HepG2 (cell line): ENCODE measurements around the gene SLC29A3. TPM values are rescaled to one million over a fixed set of nuclear protein-coding genes. Genes with fewer than 3 reads are reported as not detected.

Experiments used
- AHDC1 ChIP-seq: sonication (generic); formaldehyde crosslinking; IDR thresholded peaks from 2 replicates; pipeline ENCODE4 v1.5.1; 2020; ENCODE audit warnings: mild to moderate bottlenecking, missing genetic modification reagents, borderline replicate concordance
- HNF1B ChIP-seq: sonication (generic); formaldehyde crosslinking; IDR thresholded peaks from 2 replicates; pipeline ENCODE4 v1.5.1; 2020; ENCODE audit warnings: mild to moderate bottlenecking, moderate library complexity, missing genetic modification reagents
- HOXA3 ChIP-seq: sonication (generic); formaldehyde crosslinking; IDR thresholded peaks from 2 replicates; pipeline ENCODE4 v1.5.0; 2020; ENCODE audit warnings: missing genetic modification reagents
- KLF12 ChIP-seq: sonication (generic); formaldehyde crosslinking; IDR thresholded peaks from 2 replicates; pipeline ENCODE4 v1.4.0; 2020; ENCODE audit warnings: missing genetic modification reagents, borderline replicate concordance
- NONO ChIP-seq, 2 experiments: fragments of 450-650 bp in 1 of 2; sonication (generic) in 1 of 2; formaldehyde crosslinking in 1 of 2; IDR thresholded peaks in 1 of 2; conservative IDR thresholded peaks in 1 of 2; 2 replicates each; pipeline versions ENCODE4 v1.6.1 to v1.8.0; 2017 to 2022; ENCODE audit warnings: mild to moderate bottlenecking in 1 of 2, missing genetic modification reagents in 1 of 2, moderate library complexity in 1 of 2
- ONECUT2 ChIP-seq: sonication (generic); formaldehyde crosslinking; IDR thresholded peaks from 2 replicates; pipeline ENCODE4 v1.4.0; 2020; ENCODE audit warnings: missing genetic modification reagents
- RELA ChIP-seq: sonication (generic); formaldehyde crosslinking; IDR thresholded peaks from 2 replicates; pipeline ENCODE4 v1.4.0; 2020; ENCODE audit warnings: missing genetic modification reagents
- STAT6 ChIP-seq: sonication (generic); formaldehyde crosslinking; IDR thresholded peaks from 2 replicates; pipeline ENCODE4 v1.4.0; 2020; ENCODE audit warnings: missing genetic modification reagents, mild to moderate bottlenecking, borderline replicate concordance
- ZFP62 ChIP-seq: sonication (generic); formaldehyde crosslinking; IDR thresholded peaks from 2 replicates; pipeline ENCODE4 v1.4.0; 2020; ENCODE audit warnings: missing genetic modification reagents
- ZNF33A ChIP-seq: sonication (generic); formaldehyde crosslinking; IDR thresholded peaks from 2 replicates; pipeline ENCODE4 v1.5.1; 2020; ENCODE audit warnings: missing genetic modification reagents, mild to moderate bottlenecking, moderate library complexity, borderline replicate concordance
- ZNF350 ChIP-seq: sonication (generic); formaldehyde crosslinking; IDR thresholded peaks from 2 replicates; pipeline ENCODE4 v1.4.0; 2020; ENCODE audit warnings: mild to moderate bottlenecking, low read depth, missing genetic modification reagents, borderline replicate concordance
- ZNF562 ChIP-seq: sonication (generic); formaldehyde crosslinking; IDR thresholded peaks from 2 replicates; pipeline ENCODE4 v1.8.0; 2022; ENCODE audit warnings: missing genetic modification reagents, borderline replicate concordance
- ZNF710 ChIP-seq: sonication (generic); formaldehyde crosslinking; IDR thresholded peaks from 2 replicates; pipeline ENCODE4 v1.5.0; 2020; ENCODE audit warnings: mild to moderate bottlenecking, missing genetic modification reagents, borderline replicate concordance
- ZNF776 ChIP-seq: sonication (generic); formaldehyde crosslinking; IDR thresholded peaks from 2 replicates; pipeline ENCODE4 v1.4.0; 2020; ENCODE audit warnings: mild to moderate bottlenecking, missing genetic modification reagents
- ZNF788 ChIP-seq: sonication (generic); formaldehyde crosslinking; IDR thresholded peaks from 2 replicates; pipeline ENCODE4 v1.5.0; 2020; ENCODE audit warnings: mild to moderate bottlenecking, missing genetic modification reagents, borderline replicate concordance
- ZNF879 ChIP-seq: sonication (generic); formaldehyde crosslinking; IDR thresholded peaks from 2 replicates; pipeline ENCODE4 v1.8.1; 2023; ENCODE audit warnings: missing genetic modification reagents
- polyA plus RNA-seq, 8 experiments: library from polyadenylated mRNA; depleted of rRNA in 3 of 8; stranded (reverse) in 7 of 8; unstranded in 1 of 8; fragments of >200 nt; fragmentation: Illumina TruSeq in 4 of 8; extraction: Trizol in 4 of 8; gene quantifications; 2 replicates each; pipeline versions ENCODE4 v1.2.1 to v1.2.3, GENCODE V29; 2011 to 2016; ENCODE audit warnings: low read depth in 4 of 8, missing spikeins in 1 of 8, mixed read lengths in 1 of 8; ENCODE audit not compliant: insufficient read depth in 1 of 8
- total RNA-seq, 5 experiments: library from RNA; depleted of rRNA; stranded (reverse); fragments of >200 nt; fragmentation: Illumina TruSeq; extraction: Trizol; gene quantifications; 2 replicates each; pipeline ENCODE4 v1.2.3, GENCODE V29; 2016; ENCODE audit warnings: low read depth in 1 of 5

The SLC29A3 gene
- total and polyA plus RNA-seq, 2 of the 13 experiments (the other 11 are each of a cell fraction or from before 2014, with no cell fraction given) = 8.6 to 11.8 TPM

GRCh38 chr10:71334221-71334791, 15.2 kb downstream of the SLC29A3 start (continued):
- no peak for TF ChIP-seq ZNF788 (CRISPR knock-in tag)
- TF ChIP-seq HNF1B (CRISPR knock-in tag) = peak; percentile 27; the same call in 1 of the 2 replicates
- no peak for TF ChIP-seq AHDC1 (CRISPR knock-in tag)
- peak; percentile 66 for TF ChIP-seq HOXA3 (CRISPR knock-in tag)
- no peak for TF ChIP-seq STAT6
- no peak for TF ChIP-seq ZNF776 (CRISPR knock-in tag)
- TF ChIP-seq ONECUT2 (CRISPR knock-in tag) = no peak; the same call in 1 of the 2 replicates
- TF ChIP-seq ZNF33A = no peak
- no peak for TF ChIP-seq KLF12
- peak; percentile 47; the same call in 1 of the 2 replicates for TF ChIP-seq ZNF350
- TF ChIP-seq RELA (CRISPR knock-in tag) = no peak
- peak; percentile 81; the same call in 1 of the 2 replicates for TF ChIP-seq ZNF710
- no peak for TF ChIP-seq ZNF879 (CRISPR knock-in tag)
- no peak for TF ChIP-seq ZFP62 (CRISPR knock-in tag)
- TF ChIP-seq NONO (IDR thresholded peaks at IDR 0.05) = no peak
- TF ChIP-seq NONO (CRISPR knock-in tag; conservative IDR thresholded peaks at IDR 0.05) = peak; percentile 54
- TF ChIP-seq ZNF562 = no peak
